Tibial nerve (tissue), 4 donors: ENCODE results near the gene NUAK2.

Experiments
- EP300 ChIP-seq, 2 donors: sonication (generic); formaldehyde crosslinking; IDR thresholded peaks; one replicate each; pipeline ENCODE4 v1.6.1; 2017; ENCODE audit warnings: antibody characterized with exemption in 2 of 2, mild to moderate bottlenecking in 1 of 2
- POLR2A ChIP-seq, 2 donors: fragments of 450-650 bp; IDR thresholded peaks; one replicate each; pipeline ENCODE4 v1.6.1; 2017; ENCODE audit warnings: antibody characterized with exemption in 2 of 2, mild to moderate bottlenecking in 2 of 2, moderate library complexity in 2 of 2
- TF ChIP-seq, protein P1 (sequence below), 5 experiments: fragments of 200-600 bp in 3 of 5; fragments of 450-650 bp in 2 of 5; sonication (generic) in 3 of 5; IDR thresholded peaks; one replicate each; pipeline ENCODE4 v1.5.1; 2016 to 2019; ENCODE audit warnings: antibody characterized with exemption in 5 of 5, mild to moderate bottlenecking in 3 of 5, moderate library complexity in 2 of 5

DNA sequence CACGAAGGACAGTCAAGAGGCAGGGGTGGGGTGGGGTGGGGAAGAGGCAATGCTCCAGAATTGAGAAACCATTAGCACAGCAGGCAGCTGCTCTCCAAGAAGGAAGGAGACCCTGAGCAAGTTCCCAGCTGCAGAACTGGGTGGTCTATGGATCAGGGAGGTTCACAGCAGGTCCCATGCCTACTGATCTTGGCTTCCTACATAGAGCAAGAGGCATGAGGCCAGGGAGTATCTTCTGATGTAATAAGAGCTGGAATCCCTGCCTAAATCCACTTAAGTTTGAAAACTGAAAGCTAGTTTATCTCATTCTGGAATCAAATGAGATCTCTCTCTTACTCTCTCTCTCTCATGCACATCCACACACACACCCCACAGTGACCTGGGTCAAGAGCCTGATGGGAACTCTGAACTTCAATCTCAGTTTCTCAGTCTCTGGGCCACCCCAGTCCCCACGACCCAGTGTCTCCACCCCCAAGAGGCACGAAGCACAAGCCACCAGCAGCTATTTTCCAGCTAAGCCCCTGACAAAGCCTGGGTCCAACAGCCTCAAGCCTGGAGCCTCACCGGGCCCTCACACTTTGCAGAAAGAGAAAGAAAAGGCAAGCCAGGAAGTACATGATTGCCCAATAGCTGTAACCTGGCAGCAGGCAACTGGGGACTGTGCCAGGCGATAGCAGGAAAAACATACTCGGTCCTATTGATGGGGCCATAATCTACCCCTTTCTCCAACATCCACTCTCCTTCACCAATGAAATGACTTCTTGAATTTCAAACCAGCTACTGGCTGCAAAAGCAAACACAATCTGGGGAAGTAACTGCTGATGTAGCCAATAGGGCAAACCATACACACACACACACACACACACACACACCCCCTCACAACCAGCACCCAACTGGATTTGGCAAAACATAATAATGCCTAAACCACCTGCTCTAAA, 2.2 kb downstream of the NUAK2 start:
- TF ChIP-seq, protein P1, sequence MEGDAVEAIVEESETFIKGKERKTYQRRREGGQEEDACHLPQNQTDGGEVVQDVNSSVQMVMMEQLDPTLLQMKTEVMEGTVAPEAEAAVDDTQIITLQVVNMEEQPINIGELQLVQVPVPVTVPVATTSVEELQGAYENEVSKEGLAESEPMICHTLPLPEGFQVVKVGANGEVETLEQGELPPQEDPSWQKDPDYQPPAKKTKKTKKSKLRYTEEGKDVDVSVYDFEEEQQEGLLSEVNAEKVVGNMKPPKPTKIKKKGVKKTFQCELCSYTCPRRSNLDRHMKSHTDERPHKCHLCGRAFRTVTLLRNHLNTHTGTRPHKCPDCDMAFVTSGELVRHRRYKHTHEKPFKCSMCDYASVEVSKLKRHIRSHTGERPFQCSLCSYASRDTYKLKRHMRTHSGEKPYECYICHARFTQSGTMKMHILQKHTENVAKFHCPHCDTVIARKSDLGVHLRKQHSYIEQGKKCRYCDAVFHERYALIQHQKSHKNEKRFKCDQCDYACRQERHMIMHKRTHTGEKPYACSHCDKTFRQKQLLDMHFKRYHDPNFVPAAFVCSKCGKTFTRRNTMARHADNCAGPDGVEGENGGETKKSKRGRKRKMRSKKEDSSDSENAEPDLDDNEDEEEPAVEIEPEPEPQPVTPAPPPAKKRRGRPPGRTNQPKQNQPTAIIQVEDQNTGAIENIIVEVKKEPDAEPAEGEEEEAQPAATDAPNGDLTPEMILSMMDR (IDR thresholded peaks at IDR 0.05): no peak
- TF ChIP-seq POLR2A (IDR thresholded peaks at IDR 0.05) (no peak), EP300 (IDR thresholded peaks at IDR 0.05) (peak in 1 of 2 donors; percentile 35)
